Stomach smooth muscle (tissue), 2 donors: ENCODE data around the gene GMPR.

Source experiments
- H3K27ac ChIP-seq: one replicate; pipeline ENCODE4 v1.7.0; 2013; ENCODE audit warnings: mild to moderate bottlenecking, low read length, inconsistent platforms
- H3K27me3 ChIP-seq, 2 donors: one replicate each; pipeline ENCODE4 v1.7.0; 2013; ENCODE audit warnings: low read length in 2 of 2; ENCODE audit not compliant: insufficient read depth in 2 of 2, control insufficient read depth in 1 of 2
- H3K36me3 ChIP-seq, 2 donors: one replicate each; pipeline ENCODE4 v1.7.0; 2013; ENCODE audit warnings: low read length in 2 of 2; ENCODE audit not compliant: control insufficient read depth in 2 of 2, insufficient read depth in 2 of 2
- H3K4me1 ChIP-seq: one replicate; pipeline ENCODE4 v1.7.0; 2013; ENCODE audit warnings: low read length; ENCODE audit not compliant: control insufficient read depth, insufficient read depth
- H3K4me3 ChIP-seq, 2 donors: one replicate each; pipeline ENCODE4 v1.7.0; 2013; ENCODE audit warnings: low read length in 2 of 2
- H3K9ac ChIP-seq, 2 donors: one replicate each; pipeline ENCODE4 v1.7.0; 2013; ENCODE audit warnings: low read length in 2 of 2, mild to moderate bottlenecking in 1 of 2
- H3K9me3 ChIP-seq, 2 donors: one replicate each; pipeline ENCODE4 v1.7.0; 2013; ENCODE audit warnings: low read length in 2 of 2; ENCODE audit not compliant: control insufficient read depth in 2 of 2
- donor health status: healthy.
- donor health status: Pancreatic carcinoma.

Gene GMPR

GRCh38 chr6:16319813-16320532 lies 81.6 kb downstream of the GMPR start:
- Histone ChIP-seq H3K4me3 (peak overlapping the region; percentile 63 to 65), H3K9me3 (no peaks in the 10 kb centered on the region), H3K36me3 (peaks cover 0 to 2% of the 10 kb centered on the region in 2 donors), H3K27ac (peak overlapping the region; percentile 76), H3K9ac (peak overlapping the region; percentile 5 to 64), H3K27me3 (no peaks in the 10 kb centered on the region), H3K4me1 (peaks cover 45% of the 10 kb centered on the region)

GRCh38 chr6:16320533-16321340 lies 82.3 kb downstream of the GMPR start:
- peak overlapping the region; percentile 63 to 65 for H3K4me3 ChIP-seq
- peaks cover 0 to 2% of the 10 kb centered on the region in 2 donors for H3K36me3 ChIP-seq
- H3K9ac ChIP-seq: peak overlapping the region; percentile 5 to 64
- peaks cover 45% of the 10 kb centered on the region for H3K4me1 ChIP-seq
- no peaks in the 10 kb centered on the region for H3K9me3 ChIP-seq
- peak overlapping the region; percentile 76 for H3K27ac ChIP-seq
- H3K27me3 ChIP-seq: no peaks in the 10 kb centered on the region

DNA sequence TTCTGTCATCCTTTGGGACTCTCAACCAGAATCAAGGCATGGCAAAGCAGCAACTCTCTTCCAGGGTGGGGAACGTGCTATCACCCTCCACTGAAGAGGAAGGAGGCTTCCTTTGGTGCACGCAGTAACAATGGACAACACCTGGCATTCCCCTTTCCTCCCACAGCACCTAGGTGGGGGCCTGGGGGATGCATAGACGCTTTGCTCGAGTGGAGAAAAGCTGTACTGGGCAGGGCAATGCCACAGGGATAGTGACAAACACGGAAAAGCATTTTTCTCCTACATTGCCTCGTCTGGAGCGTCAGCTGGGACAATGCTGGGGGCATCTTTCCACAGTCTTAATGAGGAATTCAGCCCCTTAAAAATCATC lies 82.9 kb downstream of the GMPR start:
- H3K9ac ChIP-seq: no peak overlapping the region
- peaks cover 6% of the 10 kb centered on the region in 2 donors for H3K36me3 ChIP-seq
- no peaks in the 10 kb centered on the region for H3K9me3 ChIP-seq
- H3K4me1 ChIP-seq: peaks cover 45% of the 10 kb centered on the region
- no peak overlapping the region for H3K27ac ChIP-seq
- H3K4me3 ChIP-seq: peak overlapping the region in 1 of 2 donors; percentile 22
- no peaks in the 10 kb centered on the region for H3K27me3 ChIP-seq

DNA sequence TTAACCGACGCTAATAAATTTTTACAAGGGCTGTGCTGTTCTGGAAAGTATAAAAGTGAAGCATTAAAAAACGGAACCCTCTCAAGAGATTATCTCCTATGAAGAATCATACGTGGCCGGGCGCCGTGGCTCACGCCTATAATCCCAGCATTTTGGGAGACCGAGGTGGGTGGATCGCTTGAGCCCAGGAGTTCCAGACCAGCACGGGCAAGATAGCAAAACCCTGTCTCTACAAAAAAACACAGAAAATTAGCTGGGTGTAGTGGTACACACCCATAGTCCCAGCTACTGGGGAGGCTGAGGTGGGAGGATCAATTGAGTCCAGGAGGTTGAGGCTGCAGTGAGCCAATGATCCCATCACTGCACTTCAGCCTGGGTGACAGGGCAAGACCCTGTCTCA lies 83.4 kb downstream of the GMPR start:
- H3K36me3 ChIP-seq: peaks cover 8 to 11% of the 10 kb centered on the region in 2 donors
- no peak overlapping the region for H3K4me3 ChIP-seq
- H3K4me1 ChIP-seq: peaks cover 45% of the 10 kb centered on the region
- no peaks in the 10 kb centered on the region for H3K9me3 ChIP-seq
- H3K9ac ChIP-seq: no peak overlapping the region
- no peak overlapping the region for H3K27ac ChIP-seq
- no peaks in the 10 kb centered on the region for H3K27me3 ChIP-seq

- no peaks in the 10 kb centered on the region for H3K27me3 ChIP-seq
- H3K9me3 ChIP-seq: no peaks in the 10 kb centered on the region
- H3K27ac ChIP-seq: no peak overlapping the region
- peak overlapping the region; percentile 23 to 51 for H3K9ac ChIP-seq
- peaks cover 12 to 14% of the 10 kb centered on the region in 2 donors for H3K36me3 ChIP-seq
- peaks cover 45% of the 10 kb centered on the region for H3K4me1 ChIP-seq
- peak overlapping the region in 1 of 2 donors; percentile 8 for H3K4me3 ChIP-seq
Observed at GRCh38 chr6:16322666-16323312, 84.4 kb downstream of the GMPR start.

- Histone ChIP-seq H3K9ac (no peak overlapping the region), H3K4me3 (no peak overlapping the region), H3K4me1 (peaks cover 36% of the 10 kb centered on the region), H3K36me3 (peaks cover 12 to 14% of the 10 kb centered on the region in 2 donors), H3K27me3 (no peaks in the 10 kb centered on the region), H3K9me3 (no peaks in the 10 kb centered on the region), H3K27ac (no peak overlapping the region)
Observed at GRCh38 chr6:16324184-16324583, 85.8 kb downstream of the GMPR start.

GRCh38 chr6:16324606-16325225 lies 86.3 kb downstream of the GMPR start:
- H3K36me3 ChIP-seq: peaks cover 12 to 14% of the 10 kb centered on the region in 2 donors
- no peaks in the 10 kb centered on the region for H3K27me3 ChIP-seq
- no peak overlapping the region for H3K27ac ChIP-seq
- H3K9me3 ChIP-seq: no peaks in the 10 kb centered on the region
- peaks cover 34% of the 10 kb centered on the region for H3K4me1 ChIP-seq
- no peak overlapping the region for H3K9ac ChIP-seq
- H3K4me3 ChIP-seq: no peak overlapping the region

DNA sequence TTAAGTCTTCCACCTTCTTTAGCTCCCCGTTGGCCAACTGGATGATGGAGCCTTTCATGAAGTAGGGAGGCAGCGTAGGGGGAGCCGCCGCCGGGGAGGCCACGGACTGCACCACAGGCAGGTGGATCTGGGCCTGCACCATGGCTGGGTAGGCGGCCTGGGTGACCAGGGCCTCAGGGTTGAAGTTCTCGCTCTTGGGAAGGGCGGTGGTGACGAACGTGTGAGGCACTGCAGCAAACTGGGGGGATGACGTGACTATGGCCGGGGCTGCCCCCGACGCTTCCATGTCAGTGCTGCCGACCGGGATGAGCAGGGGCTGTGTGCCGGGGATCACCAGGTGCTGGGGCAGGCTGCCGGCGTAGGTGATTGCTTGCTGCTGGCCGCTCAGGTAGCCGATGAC lies 88.1 kb downstream of the GMPR start:
- Histone ChIP-seq H3K4me3 (no peak overlapping the region), H3K9me3 (no peaks in the 10 kb centered on the region), H3K27me3 (no peaks in the 10 kb centered on the region), H3K4me1 (peaks cover 16% of the 10 kb centered on the region), H3K36me3 (peaks cover 10 to 14% of the 10 kb centered on the region in 2 donors), H3K27ac (no peak overlapping the region), H3K9ac (no peak overlapping the region)

DNA sequence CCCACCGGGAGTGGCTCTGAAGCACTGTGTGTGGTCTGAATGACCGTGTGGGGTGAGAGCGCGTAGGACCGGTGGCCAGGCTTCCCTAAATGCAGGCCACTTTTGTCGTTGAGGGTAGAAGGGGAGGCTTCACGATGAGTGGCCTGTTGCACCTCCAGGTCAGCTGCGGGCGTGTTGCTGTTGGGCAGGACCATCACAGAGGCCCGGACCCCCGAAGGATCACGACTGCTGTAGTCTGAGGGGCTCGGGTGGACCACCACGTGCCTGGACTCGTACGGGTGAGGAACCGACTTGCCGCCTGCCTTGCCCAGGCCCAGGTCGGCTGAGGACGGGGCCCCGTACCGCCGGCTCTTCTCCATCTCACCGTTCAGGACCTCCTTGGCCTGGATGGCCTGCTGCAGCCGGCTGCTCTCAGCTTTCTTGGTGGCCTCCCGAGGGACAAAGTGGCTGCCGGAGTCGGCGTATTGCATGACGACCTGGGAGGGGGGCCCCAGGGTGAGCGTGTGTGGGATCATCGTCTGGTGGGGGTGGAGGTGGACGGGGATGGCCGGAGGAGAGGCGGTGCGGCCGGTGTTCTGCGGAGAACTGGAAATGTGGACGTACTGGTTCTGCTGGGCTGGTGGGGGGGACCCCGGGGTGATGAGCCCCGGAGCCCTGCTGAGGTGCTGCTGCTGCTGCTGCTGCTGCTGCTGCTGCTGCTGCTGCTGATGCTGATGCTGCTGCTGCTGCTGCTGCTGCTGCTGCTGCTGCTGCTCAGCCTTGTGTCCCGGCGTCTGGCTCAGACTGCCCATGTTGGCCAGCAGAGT lies 88.8 kb downstream of the GMPR start:
- H3K9me3 ChIP-seq: no peaks in the 10 kb centered on the region
- H3K4me3 ChIP-seq: no peak overlapping the region
- no peaks in the 10 kb centered on the region for H3K27me3 ChIP-seq
- H3K4me1 ChIP-seq: peaks cover 19% of the 10 kb centered on the region
- H3K36me3 ChIP-seq: peaks cover 10 to 14% of the 10 kb centered on the region in 2 donors
- no peak overlapping the region for H3K9ac ChIP-seq
- no peak overlapping the region for H3K27ac ChIP-seq
